ENCODE results near the gene DCN. TPM values are rescaled to one million over a fixed set of nuclear protein-coding genes. Genes with fewer than 3 reads are reported as not detected.

Gene DCN, protein sequence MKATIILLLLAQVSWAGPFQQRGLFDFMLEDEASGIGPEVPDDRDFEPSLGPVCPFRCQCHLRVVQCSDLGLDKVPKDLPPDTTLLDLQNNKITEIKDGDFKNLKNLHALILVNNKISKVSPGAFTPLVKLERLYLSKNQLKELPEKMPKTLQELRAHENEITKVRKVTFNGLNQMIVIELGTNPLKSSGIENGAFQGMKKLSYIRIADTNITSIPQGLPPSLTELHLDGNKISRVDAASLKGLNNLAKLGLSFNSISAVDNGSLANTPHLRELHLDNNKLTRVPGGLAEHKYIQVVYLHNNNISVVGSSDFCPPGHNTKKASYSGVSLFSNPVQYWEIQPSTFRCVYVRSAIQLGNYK
- 1,000 to 10,000 TPM in 3 of 4 donors, 100 to 1,000 TPM in 1; 610 to 3,671 (median 2,794) TPM for total RNA-seq

GRCh38 chr12:91182636-91183455 is at the start of gene DCN:
Gene DCN, minus strand, starts transcription at chr12:91182817. Its CDS starts 4,265 bp downstream, at chr12:91178552.
- TF ChIP-seq, protein P1, sequence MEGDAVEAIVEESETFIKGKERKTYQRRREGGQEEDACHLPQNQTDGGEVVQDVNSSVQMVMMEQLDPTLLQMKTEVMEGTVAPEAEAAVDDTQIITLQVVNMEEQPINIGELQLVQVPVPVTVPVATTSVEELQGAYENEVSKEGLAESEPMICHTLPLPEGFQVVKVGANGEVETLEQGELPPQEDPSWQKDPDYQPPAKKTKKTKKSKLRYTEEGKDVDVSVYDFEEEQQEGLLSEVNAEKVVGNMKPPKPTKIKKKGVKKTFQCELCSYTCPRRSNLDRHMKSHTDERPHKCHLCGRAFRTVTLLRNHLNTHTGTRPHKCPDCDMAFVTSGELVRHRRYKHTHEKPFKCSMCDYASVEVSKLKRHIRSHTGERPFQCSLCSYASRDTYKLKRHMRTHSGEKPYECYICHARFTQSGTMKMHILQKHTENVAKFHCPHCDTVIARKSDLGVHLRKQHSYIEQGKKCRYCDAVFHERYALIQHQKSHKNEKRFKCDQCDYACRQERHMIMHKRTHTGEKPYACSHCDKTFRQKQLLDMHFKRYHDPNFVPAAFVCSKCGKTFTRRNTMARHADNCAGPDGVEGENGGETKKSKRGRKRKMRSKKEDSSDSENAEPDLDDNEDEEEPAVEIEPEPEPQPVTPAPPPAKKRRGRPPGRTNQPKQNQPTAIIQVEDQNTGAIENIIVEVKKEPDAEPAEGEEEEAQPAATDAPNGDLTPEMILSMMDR (IDR thresholded peaks at IDR 0.05; ENCODE audit: low read depth), result no peak

GRCh38 chr12:91230841-91231240 is 48.2 kb upstream of the DCN start:
- TF ChIP-seq, protein P1 (IDR thresholded peaks at IDR 0.05; ENCODE audit: low read depth), result no peak

- TF ChIP-seq, protein P1 (IDR thresholded peaks at IDR 0.05; ENCODE audit: low read depth), result no peak
These were observed 44.3 kb upstream of the DCN start for GRCh38 chr12:91226951-91227350.

- TF ChIP-seq, protein P1 (IDR thresholded peaks at IDR 0.05; ENCODE audit: low read depth), result no peak
These were observed 42.7 kb upstream of the DCN start for GRCh38 chr12:91225316-91225715.

DNA sequence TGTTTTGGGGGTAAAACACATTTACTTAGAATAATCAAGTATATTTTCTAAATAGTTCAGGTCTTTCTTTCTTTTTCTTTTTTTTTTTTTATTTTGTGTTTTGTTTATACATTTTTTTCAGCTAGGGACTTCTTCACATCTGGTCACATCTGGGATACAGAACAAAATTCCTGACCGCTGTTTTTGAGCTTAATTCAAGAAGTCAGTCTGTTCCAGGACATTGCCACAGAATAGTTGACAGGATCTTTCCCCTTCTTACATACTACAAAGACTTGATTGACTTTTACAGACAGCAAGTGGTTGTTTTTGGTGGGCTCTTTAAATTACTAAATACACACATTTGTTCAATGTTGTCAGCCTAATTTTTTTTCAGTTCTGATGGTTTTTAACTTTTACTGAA is 41.8 kb upstream of the DCN start:
- TF ChIP-seq, protein P1 (IDR thresholded peaks at IDR 0.05; ENCODE audit: low read depth), result no peak

- TF ChIP-seq, protein P1 (IDR thresholded peaks at IDR 0.05; ENCODE audit: low read depth), result no peak
These were observed 40.1 kb upstream of the DCN start for GRCh38 chr12:91222746-91223145.

- TF ChIP-seq, protein P1 (IDR thresholded peaks at IDR 0.05; ENCODE audit: low read depth), result no peak
These were observed 37.3 kb upstream of the DCN start for GRCh38 chr12:91219919-91220318.
